AG08396 (cell line): Measurements from ENCODE around the gene AK1.
"Not testable (repeated sequence)": the region's sequence is repeated elsewhere in the genome, so short reads cannot be mapped to it uniquely, and the experiment has no call there.

ENCODE experiments used
- DNase-seq: peaks from one replicate; pipeline ENCODE4 v3.0.0; 2012; ENCODE audit warnings: low spot score, mixed read lengths

AK1 gene

GRCh38 chr9:127847833-127848755 lies 29.4 kb downstream of the AK1 start:
- DNase-seq, result no peak

- DNase-seq, result no peak
Observed at GRCh38 chr9:127847178-127847510, 30.3 kb downstream of the AK1 start.

GRCh38 chr9:127846443-127847177 lies 30.9 kb downstream of the AK1 start:
- DNase-seq, result no peak

- DNase-seq, result not testable (repeated sequence)
Observed at GRCh38 chr9:127845619-127846018, 31.9 kb downstream of the AK1 start.

GRCh38 chr9:127844821-127845359 lies 32.6 kb downstream of the AK1 start:
- DNase-seq, result no peak

- DNase-seq, result no peak
Observed at GRCh38 chr9:127841087-127841835, 36.2 kb downstream of the AK1 start.

GRCh38 chr9:127838375-127839078 lies 38.9 kb downstream of the AK1 start:
- DNase-seq, result peak; percentile 93

- no peak for DNase-seq
Observed at GRCh38 chr9:127837346-127837745, 40.1 kb downstream of the AK1 start.

GRCh38 chr9:127836561-127836960 lies 40.9 kb downstream of the AK1 start:
- DNase-seq, result not testable (repeated sequence)

- DNase-seq, result peak; percentile 87
Observed at GRCh38 chr9:127835991-127836516, 41.4 kb downstream of the AK1 start.

- DNase-seq, result no peak
Observed at GRCh38 chr9:127833555-127833954, 43.9 kb downstream of the AK1 start.

- DNase-seq, result no peak
Observed at GRCh38 chr9:127832248-127832647, 45.2 kb downstream of the AK1 start.

- DNase-seq, result no peak
Observed at GRCh38 chr9:127829205-127829906, 48.1 kb downstream of the AK1 start.

- peak; percentile 91 for DNase-seq
Observed at GRCh38 chr9:127828262-127829031, 49.0 kb downstream of the AK1 start.

- no peak for DNase-seq
Observed at GRCh38 chr9:127826253-127826913, 51.1 kb downstream of the AK1 start.

- DNase-seq, result no peak
Observed at GRCh38 chr9:127825319-127826051, 52.0 kb downstream of the AK1 start.

GRCh38 chr9:127822108-127822507 lies 55.4 kb downstream of the AK1 start:
- DNase-seq, result no peak

- DNase-seq, result no peak
Observed at GRCh38 chr9:127818574-127818973, 58.9 kb downstream of the AK1 start.
